ENCODE results near the gene PILRB. TPM values are rescaled to one million over a fixed set of nuclear protein-coding genes. Genes with fewer than 3 reads are reported as not detected.
"Not testable (repeated sequence)": the region's sequence is repeated elsewhere in the genome, so short reads cannot be mapped to it uniquely, and the experiment has no call there.

The PILRB gene
- total RNA-seq, 1 experiment from 2014 or later: 60.2 TPM

DNA sequence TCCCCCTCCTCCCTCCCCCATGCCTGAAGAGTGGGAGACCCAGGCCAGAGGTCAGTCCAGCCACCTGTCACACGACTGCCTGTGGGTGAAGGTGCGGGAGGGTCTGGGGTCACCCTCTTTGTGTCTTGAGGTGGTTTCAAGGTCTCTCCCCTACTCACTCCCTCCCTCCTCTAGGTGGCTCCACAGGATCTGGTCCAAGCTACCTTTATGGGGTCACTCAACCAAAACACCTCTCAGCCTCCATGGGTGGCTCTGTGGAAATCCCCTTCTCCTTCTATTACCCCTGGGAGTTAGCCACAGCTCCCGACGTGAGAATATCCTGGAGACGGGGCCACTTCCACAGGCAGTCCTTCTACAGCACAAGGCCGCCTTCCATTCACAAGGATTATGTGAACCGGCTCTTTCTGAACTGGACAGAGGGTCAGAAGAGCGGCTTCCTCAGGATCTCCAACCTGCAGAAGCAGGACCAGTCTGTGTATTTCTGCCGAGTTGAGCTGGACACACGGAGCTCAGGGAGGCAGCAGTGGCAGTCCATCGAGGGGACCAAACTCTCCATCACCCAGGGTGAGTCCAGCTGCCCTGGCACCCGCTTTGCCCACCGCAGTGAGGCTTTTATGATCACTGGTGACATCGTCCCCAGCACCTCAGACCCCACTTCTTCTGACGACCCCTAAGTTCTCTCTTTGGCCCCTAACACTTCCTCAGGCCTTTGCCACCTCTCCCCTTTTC is 16.1 kb downstream of the PILRB start:
- H3K27ac ChIP-seq (ENCODE audit: low read depth, low read length); CTCF ChIA-PET; H3K4me2 ChIP-seq (ENCODE audit: low read length); H3K9me2 ChIP-seq (ENCODE audit: insufficient read depth); H3K9ac ChIP-seq (ENCODE audit: low read length); H2AFZ ChIP-seq (ENCODE audit: low read depth, low read length, poor library complexity, severe bottlenecking); BruUV-seq (replicated peaks); intact Hi-C loops (cut with micrococcal nuclease); H4K20me1 ChIP-seq (ENCODE audit: insufficient read depth); H3K79me2 ChIP-seq (ENCODE audit: insufficient read depth, low read length); H3K4me1 ChIP-seq (ENCODE audit: control insufficient read depth in 1 of 2, insufficient read depth in 2 of 2, low read length in 2 of 2); H3K4me3 ChIP-seq (replicated peaks in 1 of 2; ENCODE audit: low read depth in 1 of 2, low read length in 2 of 2); H3K27me3 ChIP-seq (ENCODE audit: insufficient read depth, low read length); DNase-seq (ENCODE audit: low read depth, low spot score); H3K36me3 ChIP-seq (ENCODE audit: control insufficient read depth in 1 of 2, insufficient read depth in 2 of 2, low read length in 2 of 2); RAD21 ChIA-PET (ENCODE audit: low non-redundant PET in 1 of 2, low total read pairs in 2 of 2, uncharacterized antibody in 2 of 2, unreplicated experiment in 2 of 2); H3K9me3 ChIP-seq (ENCODE audit: control insufficient read depth in 1 of 2, insufficient read depth in 1 of 2, low read depth in 1 of 2, low read length in 2 of 2); POLR2A ChIA-PET: not testable (repeated sequence)
- ATAC-seq: peak; percentile 59
- peak; percentile 30; the same call in 1 of the 2 replicates for TF ChIP-seq RAD21 (IDR thresholded peaks at IDR 0.05; ENCODE audit: low read depth)
- TF ChIP-seq, protein P1, sequence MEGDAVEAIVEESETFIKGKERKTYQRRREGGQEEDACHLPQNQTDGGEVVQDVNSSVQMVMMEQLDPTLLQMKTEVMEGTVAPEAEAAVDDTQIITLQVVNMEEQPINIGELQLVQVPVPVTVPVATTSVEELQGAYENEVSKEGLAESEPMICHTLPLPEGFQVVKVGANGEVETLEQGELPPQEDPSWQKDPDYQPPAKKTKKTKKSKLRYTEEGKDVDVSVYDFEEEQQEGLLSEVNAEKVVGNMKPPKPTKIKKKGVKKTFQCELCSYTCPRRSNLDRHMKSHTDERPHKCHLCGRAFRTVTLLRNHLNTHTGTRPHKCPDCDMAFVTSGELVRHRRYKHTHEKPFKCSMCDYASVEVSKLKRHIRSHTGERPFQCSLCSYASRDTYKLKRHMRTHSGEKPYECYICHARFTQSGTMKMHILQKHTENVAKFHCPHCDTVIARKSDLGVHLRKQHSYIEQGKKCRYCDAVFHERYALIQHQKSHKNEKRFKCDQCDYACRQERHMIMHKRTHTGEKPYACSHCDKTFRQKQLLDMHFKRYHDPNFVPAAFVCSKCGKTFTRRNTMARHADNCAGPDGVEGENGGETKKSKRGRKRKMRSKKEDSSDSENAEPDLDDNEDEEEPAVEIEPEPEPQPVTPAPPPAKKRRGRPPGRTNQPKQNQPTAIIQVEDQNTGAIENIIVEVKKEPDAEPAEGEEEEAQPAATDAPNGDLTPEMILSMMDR (IDR thresholded peaks at IDR 0.05 in 2 of 3, conservative IDR thresholded peaks at IDR 0.05 in 1 of 3; ENCODE audit: borderline replicate concordance in 1 of 3, insufficient read depth in 1 of 3, low read depth in 2 of 3, low read length in 2 of 3): 0 out of 6 replicates have a peak, but pooled peaks of 1 of the 3 experiments have one; percentile 9

DNA sequence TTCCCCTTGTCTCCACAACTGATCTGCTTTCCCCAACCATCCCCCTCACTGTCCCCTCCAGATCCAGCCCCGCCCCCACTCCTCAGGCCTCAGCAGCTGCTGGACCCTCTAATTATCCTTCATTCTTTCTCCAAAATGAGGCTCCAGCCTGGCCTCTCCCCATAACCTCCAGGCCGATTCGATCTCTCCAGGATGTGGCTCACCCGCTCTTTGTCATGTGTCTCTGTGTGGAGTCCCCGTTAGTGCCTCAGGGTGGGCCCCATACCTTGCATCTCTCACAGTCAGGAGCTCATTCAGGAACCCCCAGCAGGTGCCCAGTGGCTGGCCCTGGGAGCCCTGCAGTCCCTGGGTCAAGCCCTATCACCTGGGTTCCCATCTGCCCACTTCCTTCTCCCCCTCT is 16.7 kb downstream of the PILRB start:
- intact Hi-C loops (cut with micrococcal nuclease): no loop called here
- no peak overlapping the region for H2AFZ ChIP-seq (ENCODE audit: low read depth, low read length, poor library complexity, severe bottlenecking)
- TF ChIP-seq SRF (IDR thresholded peaks at IDR 0.05; ENCODE audit: low read depth) (no peak), EGR1 (IDR thresholded peaks at IDR 0.05; ENCODE audit: low read depth) (no peak), CBX3 (IDR thresholded peaks at IDR 0.05; ENCODE audit: low read depth) (no peak), FOSL1 (IDR thresholded peaks at IDR 0.05; ENCODE audit: low read depth) (no peak), YY1 (IDR thresholded peaks at IDR 0.05; ENCODE audit: extremely low read depth, insufficient replicate concordance, low read depth, low read length) (no peak), ZNF274 (IDR thresholded peaks at IDR 0.05; ENCODE audit: low read depth, low read length) (no peak), POLR2A (IDR thresholded peaks at IDR 0.05; ENCODE audit: borderline replicate concordance, extremely low read depth, insufficient read depth, insufficient read length) (no peak), RAD21 (IDR thresholded peaks at IDR 0.05; ENCODE audit: low read depth) (no peak), SP1 (IDR thresholded peaks at IDR 0.05; ENCODE audit: low read depth) (no peak)
- TF ChIP-seq, protein P2, sequence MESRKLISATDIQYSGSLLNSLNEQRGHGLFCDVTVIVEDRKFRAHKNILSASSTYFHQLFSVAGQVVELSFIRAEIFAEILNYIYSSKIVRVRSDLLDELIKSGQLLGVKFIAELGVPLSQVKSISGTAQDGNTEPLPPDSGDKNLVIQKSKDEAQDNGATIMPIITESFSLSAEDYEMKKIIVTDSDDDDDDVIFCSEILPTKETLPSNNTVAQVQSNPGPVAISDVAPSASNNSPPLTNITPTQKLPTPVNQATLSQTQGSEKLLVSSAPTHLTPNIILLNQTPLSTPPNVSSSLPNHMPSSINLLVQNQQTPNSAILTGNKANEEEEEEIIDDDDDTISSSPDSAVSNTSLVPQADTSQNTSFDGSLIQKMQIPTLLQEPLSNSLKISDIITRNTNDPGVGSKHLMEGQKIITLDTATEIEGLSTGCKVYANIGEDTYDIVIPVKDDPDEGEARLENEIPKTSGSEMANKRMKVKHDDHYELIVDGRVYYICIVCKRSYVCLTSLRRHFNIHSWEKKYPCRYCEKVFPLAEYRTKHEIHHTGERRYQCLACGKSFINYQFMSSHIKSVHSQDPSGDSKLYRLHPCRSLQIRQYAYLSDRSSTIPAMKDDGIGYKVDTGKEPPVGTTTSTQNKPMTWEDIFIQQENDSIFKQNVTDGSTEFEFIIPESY (IDR thresholded peaks at IDR 0.05; ENCODE audit: extremely low read depth, insufficient replicate concordance, low read length): no peak
- TF ChIP-seq, protein P3, sequence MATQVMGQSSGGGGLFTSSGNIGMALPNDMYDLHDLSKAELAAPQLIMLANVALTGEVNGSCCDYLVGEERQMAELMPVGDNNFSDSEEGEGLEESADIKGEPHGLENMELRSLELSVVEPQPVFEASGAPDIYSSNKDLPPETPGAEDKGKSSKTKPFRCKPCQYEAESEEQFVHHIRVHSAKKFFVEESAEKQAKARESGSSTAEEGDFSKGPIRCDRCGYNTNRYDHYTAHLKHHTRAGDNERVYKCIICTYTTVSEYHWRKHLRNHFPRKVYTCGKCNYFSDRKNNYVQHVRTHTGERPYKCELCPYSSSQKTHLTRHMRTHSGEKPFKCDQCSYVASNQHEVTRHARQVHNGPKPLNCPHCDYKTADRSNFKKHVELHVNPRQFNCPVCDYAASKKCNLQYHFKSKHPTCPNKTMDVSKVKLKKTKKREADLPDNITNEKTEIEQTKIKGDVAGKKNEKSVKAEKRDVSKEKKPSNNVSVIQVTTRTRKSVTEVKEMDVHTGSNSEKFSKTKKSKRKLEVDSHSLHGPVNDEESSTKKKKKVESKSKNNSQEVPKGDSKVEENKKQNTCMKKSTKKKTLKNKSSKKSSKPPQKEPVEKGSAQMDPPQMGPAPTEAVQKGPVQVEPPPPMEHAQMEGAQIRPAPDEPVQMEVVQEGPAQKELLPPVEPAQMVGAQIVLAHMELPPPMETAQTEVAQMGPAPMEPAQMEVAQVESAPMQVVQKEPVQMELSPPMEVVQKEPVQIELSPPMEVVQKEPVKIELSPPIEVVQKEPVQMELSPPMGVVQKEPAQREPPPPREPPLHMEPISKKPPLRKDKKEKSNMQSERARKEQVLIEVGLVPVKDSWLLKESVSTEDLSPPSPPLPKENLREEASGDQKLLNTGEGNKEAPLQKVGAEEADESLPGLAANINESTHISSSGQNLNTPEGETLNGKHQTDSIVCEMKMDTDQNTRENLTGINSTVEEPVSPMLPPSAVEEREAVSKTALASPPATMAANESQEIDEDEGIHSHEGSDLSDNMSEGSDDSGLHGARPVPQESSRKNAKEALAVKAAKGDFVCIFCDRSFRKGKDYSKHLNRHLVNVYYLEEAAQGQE (IDR thresholded peaks at IDR 0.05; ENCODE audit: low read depth): no peak

More for the DNA sequence above, 16.7 kb downstream of the PILRB start:
- BruUV-seq (replicated peaks): no TSS peak
- ChIA-PET CTCF (no interaction called here), POLR2A (no interaction called here), RAD21 (ENCODE audit: low non-redundant PET in 1 of 2, low total read pairs in 2 of 2, uncharacterized antibody in 2 of 2, unreplicated experiment in 2 of 2) (no interaction called here)
- H3K9me2 ChIP-seq (ENCODE audit: insufficient read depth): no peaks in the 10 kb centered on the region
- H3K4me3 ChIP-seq (replicated peaks in 1 of 2; ENCODE audit: low read depth in 1 of 2, low read length in 2 of 2): no peak overlapping the region
- no peaks in the 10 kb centered on the region for H3K79me2 ChIP-seq (ENCODE audit: insufficient read depth, low read length)
- DNase-seq (ENCODE audit: low read depth, low spot score) (no peak), ATAC-seq (no peak)
- H3K27ac ChIP-seq (ENCODE audit: low read depth, low read length): no peak overlapping the region
- H3K27me3 ChIP-seq (ENCODE audit: insufficient read depth, low read length): no peaks in the 10 kb centered on the region
- H3K4me2 ChIP-seq (ENCODE audit: low read length): no peak overlapping the region
- no peaks in the 10 kb centered on the region for H3K4me1 ChIP-seq (ENCODE audit: control insufficient read depth in 1 of 2, insufficient read depth in 2 of 2, low read length in 2 of 2)
- H3K36me3 ChIP-seq (ENCODE audit: control insufficient read depth in 1 of 2, insufficient read depth in 2 of 2, low read length in 2 of 2): no peaks in the 10 kb centered on the region
- H3K9ac ChIP-seq (ENCODE audit: low read length): no peak overlapping the region
- no peaks in the 10 kb centered on the region for H3K9me3 ChIP-seq (ENCODE audit: control insufficient read depth in 1 of 2, insufficient read depth in 1 of 2, low read depth in 1 of 2, low read length in 2 of 2)
- no peaks in the 10 kb centered on the region for H4K20me1 ChIP-seq (ENCODE audit: insufficient read depth)
